HG02981 (cell line): ENCODE data around the gene SMG6.
"Not testable (repeated sequence)": the region's sequence is repeated elsewhere in the genome, so short reads cannot be mapped to it uniquely, and the experiment has no call there.

Experiments used
- ATAC-seq: cut with Tn5 transposase; IDR thresholded peaks from one replicate; pipeline ENCODE4 v1.9.1; 2021; ENCODE audit warnings: mild to moderate bottlenecking, moderate library complexity; ENCODE audit not compliant: unreplicated experiment

Gene SMG6

DNA sequence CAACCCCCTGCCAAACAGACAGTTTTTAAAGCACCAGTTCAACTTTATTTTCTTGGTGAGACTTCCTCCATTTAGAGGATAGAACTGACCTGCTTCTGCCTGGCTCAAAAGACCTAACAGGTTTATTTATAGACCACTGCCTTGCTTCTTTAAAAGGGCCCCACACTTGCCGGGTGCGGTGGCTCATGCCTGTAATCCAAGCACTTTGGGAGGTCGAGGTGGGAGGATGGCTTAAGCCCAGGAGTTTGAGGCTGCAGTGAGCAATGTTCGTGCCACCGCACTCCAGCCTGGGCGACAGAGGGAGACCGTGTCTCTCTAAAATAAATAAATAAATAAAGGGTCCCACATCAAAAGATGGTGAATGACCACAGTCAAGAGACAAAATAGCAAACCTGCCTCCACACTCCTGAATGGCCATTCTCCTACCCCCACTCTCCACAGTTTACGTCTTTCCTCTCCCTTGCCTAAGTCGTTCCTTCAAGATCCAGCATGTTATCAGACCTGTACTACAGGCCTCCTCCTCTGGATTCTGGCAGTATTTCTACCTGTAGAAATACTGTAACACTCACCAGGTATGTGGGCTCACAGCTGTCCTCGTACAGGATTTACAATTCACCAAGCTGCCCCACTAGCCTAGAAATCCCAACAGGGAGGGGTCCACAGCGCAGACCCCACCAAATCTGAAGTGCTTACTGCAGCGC lies 95.6 kb downstream of the SMG6 start:
- no peak for ATAC-seq

DNA sequence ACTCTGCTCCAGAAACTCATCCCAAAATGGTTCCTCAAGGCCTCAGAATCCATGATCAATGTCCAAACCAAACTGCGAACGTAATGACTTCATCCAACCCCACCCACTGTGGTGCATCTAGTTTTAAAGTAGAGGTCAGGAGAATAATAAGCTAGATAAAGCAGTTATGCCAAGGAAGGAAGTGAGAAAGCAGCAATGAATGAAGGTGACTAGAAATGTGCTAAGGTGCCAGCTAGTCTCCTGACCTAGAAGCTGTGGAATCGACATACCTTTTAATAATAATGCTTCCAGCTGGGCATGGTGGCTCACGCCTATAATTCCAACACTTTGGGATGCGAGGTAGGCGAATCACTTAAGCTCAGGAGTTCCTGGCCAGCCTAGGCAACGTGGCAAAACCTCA lies 99.2 kb downstream of the SMG6 start:
- no peak for ATAC-seq

DNA sequence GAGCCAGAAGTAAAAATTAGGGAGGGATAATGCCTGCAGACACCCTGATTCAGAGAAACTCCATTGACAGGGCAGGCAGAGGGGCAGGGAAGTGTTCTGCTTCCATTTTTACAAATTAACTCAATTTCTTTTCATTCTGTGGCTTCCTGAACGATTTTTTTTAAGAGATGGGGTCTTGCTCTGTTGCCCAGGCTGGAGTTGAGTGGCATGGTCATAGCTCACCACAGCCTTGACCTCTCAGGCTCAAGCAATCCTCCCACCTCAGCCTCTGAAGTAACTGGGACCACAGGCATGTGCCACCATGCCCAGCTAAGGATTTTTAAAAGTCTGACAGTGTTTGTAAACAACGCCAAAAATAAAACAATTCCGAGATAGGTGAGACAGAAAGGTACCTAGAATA lies 99.8 kb downstream of the SMG6 start:
- ATAC-seq = no peak

DNA sequence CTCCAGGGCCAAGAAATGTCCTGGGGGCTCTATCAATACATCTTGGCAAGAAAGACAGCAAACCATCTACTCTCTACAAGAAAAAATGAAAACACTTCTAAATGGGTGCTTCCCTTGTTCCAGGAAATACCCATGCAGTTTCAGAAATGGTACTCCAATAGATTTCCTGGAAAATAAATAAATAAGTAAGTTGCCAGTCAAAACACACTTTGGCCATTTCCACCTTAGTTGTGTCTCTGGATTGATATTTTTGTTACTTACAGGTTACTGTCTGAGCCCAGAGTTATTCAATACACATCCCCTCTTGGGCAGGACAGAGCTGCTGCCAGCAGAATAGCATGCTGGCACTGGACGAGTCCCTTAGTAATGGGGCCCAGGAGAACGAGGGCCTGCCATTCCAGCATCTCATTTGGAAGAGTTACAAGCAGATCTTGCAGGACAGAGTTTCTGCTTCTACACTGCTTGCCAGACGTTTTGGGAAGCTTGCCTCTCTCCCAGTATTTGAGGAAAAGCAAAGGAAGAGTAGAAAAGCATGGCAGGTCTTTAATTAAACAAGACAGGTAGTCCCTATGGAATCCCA lies 100.5 kb downstream of the SMG6 start:
- ATAC-seq = no peak

DNA sequence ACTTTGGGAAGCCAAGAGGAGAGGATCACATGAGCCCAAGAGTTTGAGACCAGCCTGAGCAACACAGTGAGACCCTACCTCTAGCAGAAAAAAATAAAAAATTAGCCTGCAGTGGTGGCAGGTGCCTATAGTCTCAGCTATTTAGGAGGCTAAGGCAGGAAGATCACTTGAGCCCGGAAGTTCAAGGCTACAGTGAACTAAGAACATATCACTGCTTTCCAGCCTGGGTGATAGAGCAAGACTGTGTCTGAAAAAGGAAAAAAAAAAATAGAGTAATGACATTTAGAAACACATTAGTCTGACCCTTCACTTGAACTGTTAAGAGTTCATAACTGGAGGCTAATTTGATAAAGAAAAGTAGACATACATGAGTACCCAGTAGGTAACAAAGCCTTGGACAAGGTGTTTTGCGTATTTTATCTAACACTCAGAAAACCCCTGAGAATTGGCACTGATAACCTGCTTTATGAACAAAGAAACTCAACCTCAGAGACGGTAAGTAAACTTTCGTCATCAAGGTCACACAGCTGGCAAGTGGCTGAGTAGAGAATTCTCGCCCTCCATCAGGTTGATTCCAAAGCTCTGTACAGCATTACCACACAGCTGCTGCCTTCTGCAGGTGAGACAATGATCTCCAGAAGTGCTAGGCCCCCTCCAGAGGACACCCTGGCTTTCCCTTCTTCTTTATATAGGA lies 101.1 kb downstream of the SMG6 start:
- ATAC-seq = no peak

DNA sequence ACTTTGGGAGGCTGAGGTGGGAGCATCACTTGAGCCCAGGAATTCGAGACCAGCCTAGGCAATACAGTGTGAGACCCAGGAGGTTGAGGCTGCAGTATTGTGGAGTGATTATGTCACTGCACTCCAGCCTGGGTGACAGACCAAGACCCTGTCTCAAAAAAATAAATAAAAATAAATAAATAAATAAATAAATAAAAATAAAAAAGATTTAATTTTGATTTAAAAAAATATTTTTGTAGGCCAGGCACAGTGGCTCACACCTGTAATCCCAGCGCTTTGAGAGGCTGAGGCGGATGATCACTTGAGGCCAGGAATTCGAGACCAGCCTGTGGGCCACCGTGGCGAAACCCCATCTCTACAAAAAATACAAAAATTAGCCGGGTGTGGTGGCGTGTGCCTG lies 104.2 kb downstream of the SMG6 start:
- not testable (repeated sequence) for ATAC-seq

DNA sequence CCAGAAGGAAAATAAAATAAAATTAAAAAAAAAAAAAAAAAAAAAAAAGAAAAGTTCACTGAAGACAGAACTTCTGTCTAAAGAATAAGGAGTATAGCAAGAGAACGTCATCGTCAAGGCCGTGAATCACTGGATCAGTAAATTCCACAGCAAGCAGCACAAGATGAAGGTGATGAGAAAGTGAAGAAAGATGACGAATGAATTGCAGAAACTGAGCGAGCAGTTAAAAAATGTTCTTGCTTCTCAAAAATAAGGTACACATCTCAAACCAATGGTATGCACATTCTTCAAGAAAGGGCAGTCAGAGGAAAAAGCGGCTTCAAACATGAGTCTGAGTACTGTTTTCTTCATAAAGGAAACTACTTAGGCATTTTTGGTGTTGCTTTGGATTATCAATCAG lies 104.7 kb downstream of the SMG6 start:
- ATAC-seq = no peak

DNA sequence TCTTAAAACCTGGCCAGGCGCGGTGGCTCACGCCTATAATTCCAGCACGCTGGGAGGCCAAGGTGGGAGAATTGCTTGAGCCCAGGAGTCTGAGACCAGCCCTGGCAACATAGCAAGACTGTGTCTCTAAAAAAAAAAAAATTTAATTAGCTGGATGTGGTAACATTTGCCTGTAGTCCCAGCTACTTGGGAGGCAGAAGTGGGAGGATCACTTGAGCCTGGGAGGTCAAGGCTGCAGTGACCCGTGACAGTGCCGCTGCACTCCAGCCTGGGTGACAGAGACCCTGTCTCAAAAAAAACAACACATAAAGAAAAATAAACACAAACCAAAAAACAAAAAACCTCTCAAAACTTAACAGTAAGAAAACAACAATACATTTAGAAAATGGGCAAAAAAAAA lies 106.3 kb downstream of the SMG6 start:
- no peak for ATAC-seq

DNA sequence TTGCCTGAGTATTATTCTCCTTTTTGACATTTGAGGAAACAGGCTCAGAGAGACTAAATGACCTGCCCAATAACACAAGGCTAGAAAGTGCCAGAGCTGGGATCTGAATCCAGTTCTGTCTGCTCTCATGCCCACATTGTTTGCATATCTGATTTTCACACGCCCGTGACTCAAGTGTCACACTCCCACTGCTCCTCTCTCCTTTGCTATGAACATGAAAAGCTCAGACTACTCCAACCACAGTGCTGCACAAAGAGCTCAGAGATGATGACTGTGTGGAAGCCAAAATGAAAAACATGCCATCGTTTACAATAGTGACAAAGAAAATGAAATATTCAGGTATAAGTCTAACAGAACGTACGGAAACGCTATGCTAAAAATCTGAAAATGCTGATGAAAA lies 107.9 kb downstream of the SMG6 start:
- ATAC-seq = no peak

DNA sequence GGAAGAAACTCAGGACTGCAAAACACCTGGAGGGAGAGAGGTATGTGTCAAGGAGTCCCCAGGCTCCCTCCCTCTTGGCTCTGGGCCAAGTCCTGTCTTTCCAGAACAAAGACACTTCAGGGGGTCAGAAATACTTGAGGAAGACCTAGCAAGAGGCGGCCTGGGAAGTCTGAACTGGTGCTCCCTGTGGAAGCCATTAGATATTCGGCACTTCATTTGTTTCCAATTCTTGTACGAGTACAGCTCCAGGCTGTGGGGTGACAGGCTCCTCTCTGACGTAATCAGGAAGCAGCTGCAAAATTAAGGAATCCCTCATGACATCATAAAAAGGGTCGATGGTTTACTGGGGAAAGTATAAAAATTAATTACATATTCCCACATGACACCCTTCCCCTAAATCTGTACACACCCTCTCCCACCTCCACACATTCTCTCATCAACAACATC lies 108.7 kb downstream of the SMG6 start:
- ATAC-seq = no peak

DNA sequence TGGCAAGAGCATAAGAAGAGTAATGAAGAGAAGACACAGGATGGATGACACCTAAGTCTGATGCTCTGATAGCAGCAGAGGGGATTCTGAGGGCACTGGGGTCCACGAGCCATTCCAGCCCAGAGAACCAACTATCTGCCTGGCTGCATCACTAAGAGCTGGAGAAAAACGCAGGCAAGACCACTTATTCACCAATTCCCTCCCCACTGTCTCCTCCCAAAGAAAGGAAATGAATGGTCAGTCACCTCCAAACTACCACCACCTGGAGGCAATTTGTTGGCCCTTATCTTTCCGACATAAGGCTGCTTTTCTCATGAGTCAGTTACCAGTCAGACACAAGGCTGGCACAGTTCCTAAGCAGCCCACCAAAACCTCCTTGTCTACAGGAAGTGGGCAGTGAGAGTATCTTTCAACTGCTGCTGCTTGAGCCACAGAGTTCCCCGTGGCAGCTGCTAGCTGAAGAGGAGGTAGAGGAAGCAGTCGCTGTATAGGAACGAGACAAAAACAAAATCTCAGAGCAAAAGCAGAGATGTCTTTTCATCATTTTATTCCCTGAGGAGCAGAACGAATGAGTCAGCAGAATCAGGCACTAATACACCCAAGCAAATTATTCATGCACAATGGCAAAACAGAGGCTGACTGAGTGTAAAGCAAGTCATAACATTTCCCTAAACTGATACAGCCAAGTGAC lies 111.1 kb downstream of the SMG6 start:
- ATAC-seq = peak; percentile 70

DNA sequence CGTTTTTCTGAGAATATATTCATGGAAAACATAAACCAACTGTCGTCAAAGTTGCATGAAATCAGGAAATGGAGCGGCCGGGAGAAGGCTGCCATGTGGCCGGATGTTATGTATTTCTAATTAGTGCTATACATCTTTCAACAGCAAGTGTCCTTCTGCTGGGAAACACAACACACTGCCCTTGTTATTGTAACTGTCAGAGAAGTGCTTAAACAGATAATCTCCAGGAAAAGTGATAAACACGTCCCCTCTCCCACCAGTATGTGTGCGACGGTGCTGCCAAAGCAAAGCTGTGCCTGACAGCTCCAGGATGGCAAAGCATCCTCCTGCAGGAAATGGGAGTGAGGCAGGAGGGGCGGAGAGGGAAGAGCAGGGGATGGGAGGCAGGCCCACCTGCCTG lies 111.8 kb downstream of the SMG6 start:
- no peak for ATAC-seq

DNA sequence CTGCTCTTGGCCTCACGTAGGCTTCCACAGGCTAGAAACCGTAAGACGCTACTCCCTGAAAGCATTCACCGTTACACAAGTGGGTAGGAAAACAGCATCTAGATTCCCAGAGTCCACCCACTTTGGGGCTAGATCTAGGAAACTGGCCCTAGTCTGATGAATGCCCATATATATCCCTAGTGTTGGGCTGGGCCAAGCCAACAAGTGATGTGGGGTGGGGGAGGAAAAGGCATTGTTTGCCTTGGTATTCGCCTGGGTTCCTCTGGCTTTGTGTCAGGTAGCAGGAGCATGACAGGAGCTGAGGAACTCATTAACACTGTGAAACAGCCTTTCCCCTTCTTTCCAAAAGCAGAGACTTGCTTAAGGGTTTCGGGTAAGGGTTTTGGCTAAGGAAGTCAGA lies 112.4 kb downstream of the SMG6 start:
- no peak for ATAC-seq

DNA sequence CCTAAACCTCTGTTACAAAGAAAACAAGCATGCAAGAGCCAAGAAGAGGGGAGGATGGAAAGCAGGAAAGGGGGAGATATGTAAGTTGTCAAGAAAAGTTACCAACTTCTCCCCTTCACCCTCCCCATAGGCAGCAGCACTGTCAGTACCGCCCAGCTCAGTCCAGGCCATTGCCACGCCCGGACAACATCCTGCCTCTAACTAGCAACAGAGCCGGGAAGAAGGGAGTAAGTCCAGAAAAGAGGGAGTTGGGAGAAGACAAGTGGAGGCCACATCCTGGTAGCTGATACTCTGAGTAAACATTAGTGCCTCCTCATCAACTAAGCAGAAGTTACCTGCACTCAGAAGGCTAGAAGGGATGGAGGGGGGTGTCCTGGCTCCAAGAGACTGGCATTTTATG lies 113.6 kb downstream of the SMG6 start:
- no peak for ATAC-seq

DNA sequence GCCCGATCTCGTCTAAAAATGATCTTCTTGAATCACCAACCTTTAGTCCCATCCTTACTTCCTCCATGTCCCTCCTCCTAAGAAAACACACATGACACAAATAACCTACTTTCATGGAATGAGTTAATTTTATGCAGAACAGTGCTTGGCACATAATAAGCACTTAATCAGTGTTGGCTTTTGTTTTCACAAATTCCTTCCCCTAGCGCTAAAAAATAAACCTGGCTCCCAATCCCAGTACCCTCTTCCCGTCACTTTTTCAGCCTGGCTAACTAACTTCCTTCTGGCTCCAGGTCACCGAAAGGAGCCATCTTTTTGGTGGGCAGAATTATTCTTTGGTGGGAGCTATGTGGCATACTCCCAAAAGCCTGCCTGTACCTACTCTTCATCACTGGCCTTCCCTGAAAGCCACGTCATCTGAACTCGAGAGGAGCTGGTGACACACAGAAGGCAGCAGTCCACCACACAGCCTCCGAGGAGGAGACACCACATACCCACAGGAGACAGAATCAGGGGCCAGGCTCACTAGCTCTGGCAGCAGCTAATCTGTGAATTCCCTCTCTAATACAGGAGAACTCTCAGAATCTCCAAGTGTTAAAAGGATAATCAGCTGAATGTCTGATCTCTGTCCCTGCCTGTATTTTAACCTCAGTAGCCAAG lies 114.5 kb downstream of the SMG6 start:
- ATAC-seq = no peak

DNA sequence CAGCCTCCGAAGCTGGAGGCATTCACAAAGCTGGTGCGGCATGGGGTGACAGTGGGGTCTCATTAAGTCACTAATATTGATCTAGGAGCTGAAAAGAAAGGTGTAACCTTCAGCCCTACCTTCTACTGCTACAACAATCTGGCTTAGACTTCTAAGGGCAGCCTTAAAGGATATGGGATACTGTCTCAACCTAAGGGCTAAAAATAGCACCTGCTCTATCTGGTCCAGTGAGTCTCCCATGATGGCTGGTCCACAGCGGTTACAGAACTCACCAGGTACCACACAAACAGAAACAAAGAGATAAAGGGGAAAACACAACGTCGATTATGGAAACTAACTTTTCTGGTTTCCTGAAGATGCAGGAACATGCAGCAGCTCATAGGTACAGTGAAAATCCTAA lies 115.8 kb downstream of the SMG6 start:
- no peak for ATAC-seq

DNA sequence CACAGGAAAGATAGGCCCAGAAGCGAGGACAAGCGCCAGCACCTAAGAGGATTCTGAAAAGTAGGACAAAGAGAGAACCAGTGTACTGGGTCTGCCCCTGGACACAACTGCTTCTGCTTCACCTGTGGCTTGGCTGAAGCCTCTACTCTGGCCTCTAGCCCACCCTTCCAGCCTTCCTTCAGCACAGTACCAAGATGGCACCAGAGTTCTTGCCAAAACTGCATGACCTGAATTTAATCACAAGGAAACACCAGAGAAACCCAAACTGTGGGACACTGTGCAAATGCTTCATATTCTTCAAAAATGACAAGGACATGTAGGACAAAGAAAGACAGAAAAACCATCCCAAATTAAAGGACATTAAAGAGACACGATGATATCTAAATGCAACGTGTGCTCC lies 116.6 kb downstream of the SMG6 start:
- no peak for ATAC-seq

DNA sequence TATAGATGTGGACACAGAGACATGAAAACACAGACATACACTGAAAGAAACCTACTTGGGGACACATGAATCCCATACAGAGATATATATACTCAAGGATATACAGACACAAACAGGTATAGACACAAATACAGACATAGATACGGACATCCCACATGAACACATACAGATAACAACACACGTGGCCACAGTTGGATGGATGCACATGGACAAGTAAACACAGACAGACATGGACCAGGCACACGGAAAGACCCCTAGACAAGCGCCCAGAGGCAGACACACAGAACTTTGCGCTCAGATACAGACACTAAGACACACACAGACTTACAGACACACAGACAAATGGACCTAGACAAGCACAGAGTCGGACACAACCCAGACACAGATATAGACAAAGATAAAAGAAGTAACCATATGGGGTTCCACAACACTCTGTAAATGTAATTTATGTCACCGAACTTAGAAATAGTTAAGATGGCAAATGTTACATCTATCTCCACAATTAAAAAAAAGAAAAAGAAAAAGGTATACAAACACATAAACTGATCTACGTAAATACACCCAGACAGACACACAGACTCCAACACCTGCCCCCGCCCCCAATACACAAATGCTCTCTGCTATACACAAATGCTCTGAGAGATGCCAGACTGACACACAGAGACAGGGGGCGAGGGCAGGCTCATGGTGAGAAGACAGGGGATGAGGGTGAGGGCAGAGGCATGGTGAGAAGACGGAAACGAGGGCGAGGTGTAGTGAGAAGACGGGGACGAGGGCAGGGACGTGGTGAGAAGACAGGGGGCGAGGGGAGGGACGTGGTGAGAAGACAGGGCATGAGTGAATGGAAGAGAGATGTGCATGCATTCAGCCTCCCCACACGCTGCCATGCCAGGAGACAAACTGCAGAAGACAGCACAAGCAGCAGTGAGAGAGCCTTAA lies 118.3 kb downstream of the SMG6 start:
- ATAC-seq = no peak

DNA sequence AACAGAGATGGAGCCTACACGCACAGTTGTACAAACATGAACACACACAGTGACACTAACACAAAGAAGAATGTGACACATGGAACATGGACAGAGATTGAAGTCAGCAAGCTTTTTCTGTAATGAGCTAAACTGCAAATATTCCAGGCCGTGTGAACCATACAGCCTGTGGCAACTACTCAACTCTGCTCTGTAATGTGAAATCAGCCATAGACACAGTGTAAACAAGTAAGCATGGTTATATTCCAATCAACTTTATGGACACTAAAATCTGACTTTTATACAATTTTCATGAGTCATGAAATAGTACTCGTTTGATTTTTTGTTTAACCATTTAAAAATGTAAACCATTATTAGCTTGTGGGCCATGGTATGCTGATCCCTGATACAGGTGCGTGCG lies 120.2 kb downstream of the SMG6 start:
- no peak for ATAC-seq

DNA sequence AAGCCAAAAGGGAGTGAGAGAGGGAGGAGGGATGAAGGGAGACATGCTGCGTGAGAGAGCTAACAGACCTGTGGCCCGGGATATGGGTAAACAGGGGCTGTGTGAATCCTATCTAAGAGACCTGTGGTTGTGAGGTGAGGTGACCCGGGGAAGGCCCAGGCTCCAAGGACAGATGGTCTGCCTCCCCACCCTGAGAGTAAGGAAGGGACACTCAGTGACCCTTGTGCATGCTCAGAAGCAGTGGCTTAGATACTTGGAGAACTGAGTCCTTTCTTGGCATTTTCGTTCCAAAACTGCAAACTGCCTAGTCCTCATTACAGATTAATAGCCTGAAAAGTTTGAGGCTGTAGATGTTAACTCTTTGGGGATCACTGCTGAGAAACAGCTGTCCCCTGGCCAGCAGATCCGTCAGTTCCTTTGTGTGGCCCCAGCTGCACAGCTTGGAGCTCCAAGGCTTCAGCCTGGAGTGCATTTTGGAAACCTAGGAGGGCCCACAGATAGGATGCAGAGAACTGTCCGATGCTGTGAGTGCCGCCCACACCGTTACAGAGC lies 121.6 kb downstream of the SMG6 start:
- no peak for ATAC-seq
